Panc1 (cell line): Measurements from ENCODE around the gene AMBRA1. TPM values are rescaled to one million over a fixed set of nuclear protein-coding genes. Genes with fewer than 3 reads are reported as not detected.

Experiments used
- ATAC-seq: fragments of 200-7000 bp; cut with Tn5 transposase; 2 replicates; pipeline ENCODE4 v1.9.1; 2020; ENCODE audit warnings: mild to moderate bottlenecking, moderate library complexity
- BruUV-seq: library from RNA; stranded (reverse); fragments of 400-500 nt; replicated peaks from 2 replicates; lab custom pipeline; 2021; lab: Mats Ljungman, UMichigan
- CTCF ChIA-PET: fragments of 300-600 bp; sonication (Branson Sonifier 250); formaldehyde crosslinking; loops from one replicate; lab custom pipeline; 2022; ENCODE audit warnings: antibody characterized with exemption; lab: Charles Lee
- POLR2A ChIA-PET: fragments of 300-600 bp; sonication (Branson Sonifier 250); formaldehyde crosslinking; loops from one replicate; lab custom pipeline; 2022; ENCODE audit warnings: antibody characterized with exemption; lab: Charles Lee
- DNase-seq: peaks from one replicate; pipeline ENCODE4 v3.0.0-alpha.2; 2010; ENCODE audit warnings: low read depth, low spot score
- H3K27ac ChIP-seq: 2 replicates; pipeline ENCODE4 v1.5.1; 2011; ENCODE audit warnings: mild to moderate bottlenecking, low read length, inconsistent platforms
- H3K27me3 ChIP-seq: fragments of 200-500 bp; sonication (Bioruptor generic); 2 replicates; pipeline ENCODE4 v1.6.0; 2014; ENCODE audit warnings: low read length, inconsistent platforms; ENCODE audit not compliant: control insufficient read depth, insufficient read depth
- H3K36me3 ChIP-seq: fragments of 200-500 bp; sonication (Bioruptor generic); 2 replicates; pipeline ENCODE4 v1.5.1; 2014; ENCODE audit warnings: inconsistent platforms, mild to moderate bottlenecking, low read length, moderate library complexity; ENCODE audit not compliant: control insufficient read depth, insufficient read depth
- H3K4me1 ChIP-seq: 2 replicates; pipeline ENCODE4 v1.5.1; 2011; ENCODE audit warnings: inconsistent platforms, mild to moderate bottlenecking, low read length, moderate library complexity; ENCODE audit not compliant: control insufficient read depth, insufficient read depth
- H3K4me3 ChIP-seq, 2 experiments: 2 replicates each; pipeline ENCODE4 v1.5.1; 2011 to 2012; ENCODE audit warnings: low read depth in 2 of 2, low read length in 2 of 2, mild to moderate bottlenecking in 2 of 2, inconsistent platforms in 1 of 2, moderate library complexity in 1 of 2
- H3K9me3 ChIP-seq: fragments of 200-500 bp; sonication (Bioruptor generic); 2 replicates; pipeline ENCODE4 v1.5.1; 2014; ENCODE audit warnings: low read depth, mild to moderate bottlenecking, inconsistent platforms, low read length, moderate library complexity; ENCODE audit not compliant: control insufficient read depth, insufficient read depth
- CTCF ChIP-seq: fragments of 450-650 bp; IDR thresholded peaks from 2 replicates; pipeline ENCODE4 v1.5.1; 2017; ENCODE audit warnings: mild to moderate bottlenecking
- POLR2AphosphoS5 ChIP-seq: IDR thresholded peaks from 2 replicates; pipeline ENCODE4 v1.6.1; 2012; ENCODE audit warnings: mild to moderate bottlenecking, low read depth, low read length, moderate library complexity
- REST ChIP-seq, 2 experiments: IDR thresholded peaks; 2 replicates each; pipeline ENCODE4 v1.6.1; 2011 to 2012; ENCODE audit warnings: low read depth in 2 of 2, control low read depth in 1 of 2, low read length in 1 of 2, mild to moderate bottlenecking in 1 of 2, moderate library complexity in 1 of 2; ENCODE audit not compliant: insufficient read depth in 1 of 2
- SIN3A ChIP-seq: IDR thresholded peaks from 2 replicates; pipeline ENCODE4 v1.6.1; 2012; ENCODE audit warnings: low read depth, mild to moderate bottlenecking, low read length, moderate library complexity, borderline replicate concordance; ENCODE audit not compliant: insufficient read depth
- TCF7L2 ChIP-seq: IDR thresholded peaks from 2 replicates; pipeline ENCODE4 v1.6.1; 2011; ENCODE audit warnings: mild to moderate bottlenecking, low read depth, low read length, inconsistent platforms
- in situ Hi-C: cut with HindIII; loops from 2 replicates; pipeline ENCODE4 v1.10.0; 2016; ENCODE audit warnings: low sequenced_read_pairs, low pct_unique_long_range_greater_than_20kb
- intact Hi-C: fragments of 100-400 bp; cut with micrococcal nuclease; formaldehyde crosslinking; loops from one replicate; pipeline ENCODE4 v1.10.0; 2022; ENCODE audit not compliant: unreplicated experiment
- total RNA-seq: library from RNA; stranded (reverse); gene quantifications from one replicate; pipeline ENCODE4 v1.2.1, GENCODE V29; 2021; ENCODE audit not compliant: unreplicated experiment

Gene AMBRA1
- total RNA-seq, 1 experiment from 2014 or later: 40.0 TPM

GRCh38 chr11:46514370-46514769 lies 79.5 kb downstream of the AMBRA1 start:
- CTCF ChIA-PET: interaction anchor here (0.5 kb wide), 1 partner anchor 385 kb away, joined by 3 read pairs; no protein-coding TSS in a partner anchor
- DNase-seq (no peak), ATAC-seq (no peak)
- Histone ChIP-seq H3K36me3 (no peaks in the 10 kb centered on the region), H3K9me3 (no peaks in the 10 kb centered on the region), H3K27ac (no peak overlapping the region), H3K4me1 (peaks cover 3% of the 10 kb centered on the region; the same call in 1 of the 2 replicates), H3K27me3 (no peaks in the 10 kb centered on the region), H3K4me3 (no peak overlapping the region)
- TF ChIP-seq TCF7L2: no peak
- no peak for TF ChIP-seq SIN3A
- TF ChIP-seq POLR2AphosphoS5: no peak
- no peak for TF ChIP-seq CTCF
- TF ChIP-seq REST (IDR thresholded peaks at IDR 0.05; ENCODE audit: insufficient read depth in 1 of 2, low read depth in 2 of 2, low read length in 1 of 2): no peak
- POLR2A ChIA-PET: no interaction called here
- in situ Hi-C loops: no loop called here
- no TSS peak for BruUV-seq
- intact Hi-C loops: no loop called here

GRCh38 chr11:46513934-46514342 lies 79.9 kb downstream of the AMBRA1 start:
- POLR2A ChIA-PET: interaction anchor here (0.7 kb wide), 1 partner anchor 102 kb away, joined by 5 read pairs; no protein-coding TSS in a partner anchor

More at GRCh38 chr11:46513934-46514342, 79.9 kb downstream of the AMBRA1 start:
- no peaks in the 10 kb centered on the region for H3K36me3 ChIP-seq
- no TSS peak for BruUV-seq
- no peaks in the 10 kb centered on the region for H3K9me3 ChIP-seq
- no peak for DNase-seq
- CTCF ChIA-PET: interaction anchor here (0.6 kb wide), 2 partner anchors 9 to 116 kb away, joined by 5 to 7 read pairs; no protein-coding TSS in a partner anchor
- ATAC-seq: no peak
- H3K27me3 ChIP-seq: no peaks in the 10 kb centered on the region
- 0 out of 2 replicates have a peak, but pooled peaks cover 3% of the 10 kb centered on the region for H3K4me1 ChIP-seq
- no peak overlapping the region for H3K4me3 ChIP-seq
- intact Hi-C loops: no loop called here
- TF ChIP-seq TCF7L2 (no peak), REST (IDR thresholded peaks at IDR 0.05; ENCODE audit: insufficient read depth in 1 of 2, low read depth in 2 of 2, low read length in 1 of 2) (no peak), CTCF (no peak), POLR2AphosphoS5 (no peak), SIN3A (no peak)
- no peak overlapping the region for H3K27ac ChIP-seq
- in situ Hi-C loops: no loop called here
